ENCODE measurements around the gene AFG1L. TPM values are rescaled to one million over a fixed set of nuclear protein-coding genes. Genes with fewer than 3 reads are reported as not detected.

AFG1L gene
- total and polyA plus RNA-seq, 7 donors = 2.4 to 10.4 (median 5.4) TPM

- Histone ChIP-seq H3K27me3 (ENCODE audit: insufficient read depth in 3 of 3, low read length in 2 of 3) (no peaks in the 10 kb centered on the region), H3K4me3 (no peak overlapping the region), H3K27ac (peak overlapping the region; percentile 67), H3K9me3 (peaks cover 7% of the 10 kb centered on the region), H3K36me3 (ENCODE audit: insufficient read depth in 1 of 2, low read depth in 1 of 2) (no peaks in the 10 kb centered on the region), H3K4me1 (peaks cover 30% of the 10 kb centered on the region)
- WGBS, 3 donors = 76 to 85% (median 82%) methylated on average over 7 of the region's 7 CpGs
- ATAC-seq (no peak), DNase-seq (no peak)
- intact Hi-C loops (cut with DNase I) = loop anchor here (2.0 to 10.0 kb wide), 5 partner anchors 351 to 841 kb away; partner anchors contain the start of gene CD164 (in 1 of the 2)
- no peak for TF ChIP-seq CTCF (IDR thresholded peaks at IDR 0.05)
Measured at GRCh38 chr6:108543175-108543940, 248.5 kb downstream of the AFG1L start.

- no peak for TF ChIP-seq CTCF (IDR thresholded peaks at IDR 0.05)
- intact Hi-C loops (cut with DNase I) = loop anchor here (1.0 to 10.0 kb wide), 3 partner anchors 238 to 840 kb away; partner anchors contain the start of gene CD164 (in 1 of the 2)
- H3K27ac ChIP-seq = peak overlapping the region; percentile 46
- no peak overlapping the region for H3K4me3 ChIP-seq
- no peak for DNase-seq
- peak; percentile 25 to 72 (median 44) for ATAC-seq
- no peaks in the 10 kb centered on the region for H3K36me3 ChIP-seq (ENCODE audit: insufficient read depth in 1 of 2, low read depth in 1 of 2)
- H3K27me3 ChIP-seq (ENCODE audit: insufficient read depth in 3 of 3, low read length in 2 of 3) = no peaks in the 10 kb centered on the region
- 19 to 36% (median 26%) methylated on average over 3 of the region's 3 CpGs for WGBS, 3 donors
- peaks cover 30% of the 10 kb centered on the region for H3K4me1 ChIP-seq
- H3K9me3 ChIP-seq = peaks cover 5% of the 10 kb centered on the region
Measured at GRCh38 chr6:108544606-108545005, 249.8 kb downstream of the AFG1L start.

GRCh38 chr6:108546079-108547049 lies 251.5 kb downstream of the AFG1L start:
- no peak for TF ChIP-seq CTCF (IDR thresholded peaks at IDR 0.05)
- H3K27ac ChIP-seq = peak overlapping the region; percentile 56

GRCh38 chr6:108549241-108549640 lies 254.4 kb downstream of the AFG1L start:
- Histone ChIP-seq H3K36me3 (ENCODE audit: insufficient read depth in 1 of 2, low read depth in 1 of 2) (no peaks in the 10 kb centered on the region), H3K9me3 (no peaks in the 10 kb centered on the region), H3K27ac (no peak overlapping the region), H3K4me3 (no peak overlapping the region), H3K27me3 (ENCODE audit: insufficient read depth in 3 of 3, low read length in 2 of 3) (no peaks in the 10 kb centered on the region), H3K4me1 (peaks cover 15% of the 10 kb centered on the region)
- DNase-seq = no peak
- no peak for ATAC-seq
- intact Hi-C loops (cut with DNase I) = loop anchor here in 1 of 2 donors (10.0 kb wide), 1 partner anchor 836 kb away; the partner anchor contains the start of gene CD164
- TF ChIP-seq CTCF (IDR thresholded peaks at IDR 0.05) = no peak
- WGBS, 3 donors = 82 to 88% (median 84%) methylated on average over 1 of the region's 1 CpG

More at GRCh38 chr6:108546079-108547049, 251.5 kb downstream of the AFG1L start:
- ATAC-seq = peak in 1 of 4 donors; percentile 17
- whole genome bisulfite sequencing, 3 donors = 47 to 78% (median 55%) methylated on average over 6 of the region's 6 CpGs
- Histone ChIP-seq H3K4me1 (peaks cover 30% of the 10 kb centered on the region), H3K4me3 (no peak overlapping the region), H3K9me3 (no peaks in the 10 kb centered on the region), H3K27me3 (ENCODE audit: insufficient read depth in 3 of 3, low read length in 2 of 3) (no peaks in the 10 kb centered on the region), H3K36me3 (ENCODE audit: insufficient read depth in 1 of 2, low read depth in 1 of 2) (no peaks in the 10 kb centered on the region)
- intact Hi-C loops (cut with DNase I) = loop anchor here in 1 of 2 donors (10.0 kb wide), 1 partner anchor 838 kb away; the partner anchor contains the start of gene CD164
- DNase-seq = no peak
